GM21576 (cell line): ENCODE measurements around the gene MYOD1.

Experiments used
- ATAC-seq: cut with Tn5 transposase; IDR thresholded peaks from one replicate; pipeline ENCODE4 v1.9.1; 2021; ENCODE audit warnings: mild to moderate bottlenecking, moderate library complexity; ENCODE audit not compliant: unreplicated experiment

Gene MYOD1

DNA sequence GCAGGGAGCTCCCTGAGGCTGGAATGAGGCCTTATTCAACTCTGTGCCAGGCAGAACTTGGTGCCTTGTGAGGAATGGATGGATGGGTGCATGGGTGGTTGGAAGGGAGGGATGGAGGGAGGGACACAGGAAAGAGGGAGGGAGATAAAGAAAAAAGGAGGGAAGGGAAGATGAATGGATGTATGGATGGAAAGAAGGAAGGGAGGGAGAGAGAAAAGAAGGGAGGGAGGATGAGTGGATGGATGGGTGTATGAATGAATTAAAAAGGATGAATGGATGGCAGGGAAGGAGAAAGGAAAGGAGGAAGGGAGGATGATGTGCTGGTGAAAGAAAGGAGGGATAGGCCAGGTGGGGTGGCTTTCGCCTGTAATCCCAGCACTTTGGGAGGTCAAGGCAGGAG is 49.8 kb downstream of the MYOD1 start:
- no peak for ATAC-seq

DNA sequence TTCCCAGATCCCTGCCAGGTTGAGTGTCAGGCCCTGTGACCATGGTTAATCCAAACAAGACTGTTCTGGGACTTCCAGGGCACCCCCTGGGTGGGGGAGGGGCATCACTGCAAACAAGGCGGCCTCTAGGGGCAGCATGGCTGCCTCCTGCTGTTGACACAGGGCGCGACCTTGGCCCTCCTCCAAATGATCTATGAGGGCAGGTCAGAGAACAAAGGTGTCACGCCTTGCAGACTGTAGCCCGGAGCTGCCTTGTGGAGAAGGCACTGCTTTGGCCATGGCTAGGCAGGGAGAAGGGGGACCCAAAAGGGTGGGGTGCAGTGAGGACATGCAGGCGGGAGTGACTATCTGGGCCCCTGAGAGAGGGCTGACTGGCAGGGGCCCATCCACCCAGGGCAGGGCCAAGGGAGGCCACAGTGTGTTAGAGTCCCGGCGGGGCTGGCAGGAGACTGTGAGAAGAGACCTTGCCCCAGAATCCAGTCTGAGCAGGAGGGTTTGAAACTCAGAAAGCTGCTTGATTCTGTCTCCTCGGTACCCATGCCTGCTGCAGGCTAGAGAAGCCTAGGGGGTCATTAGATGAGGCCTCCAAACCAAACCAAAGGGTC is 50.8 kb downstream of the MYOD1 start:
- ATAC-seq: no peak

DNA sequence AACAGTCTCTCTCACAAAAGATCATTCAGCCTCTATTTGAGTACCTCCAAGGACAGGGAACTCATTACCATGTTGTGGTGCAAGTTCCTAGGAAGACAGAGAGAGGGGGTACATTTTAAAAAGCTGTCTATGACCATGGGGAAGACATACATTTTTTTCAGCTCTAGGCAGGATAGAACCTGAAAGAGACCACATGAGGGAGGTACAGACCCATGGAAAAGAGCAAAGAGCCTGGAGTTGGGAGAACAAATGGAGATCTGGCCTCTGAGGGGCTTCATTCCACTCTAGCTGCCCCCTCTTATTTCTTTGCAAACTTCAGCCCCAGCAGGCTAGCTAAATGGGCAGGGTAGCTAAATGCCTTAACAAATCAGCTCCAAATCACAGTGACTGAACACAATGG is 51.5 kb downstream of the MYOD1 start:
- no peak for ATAC-seq

DNA sequence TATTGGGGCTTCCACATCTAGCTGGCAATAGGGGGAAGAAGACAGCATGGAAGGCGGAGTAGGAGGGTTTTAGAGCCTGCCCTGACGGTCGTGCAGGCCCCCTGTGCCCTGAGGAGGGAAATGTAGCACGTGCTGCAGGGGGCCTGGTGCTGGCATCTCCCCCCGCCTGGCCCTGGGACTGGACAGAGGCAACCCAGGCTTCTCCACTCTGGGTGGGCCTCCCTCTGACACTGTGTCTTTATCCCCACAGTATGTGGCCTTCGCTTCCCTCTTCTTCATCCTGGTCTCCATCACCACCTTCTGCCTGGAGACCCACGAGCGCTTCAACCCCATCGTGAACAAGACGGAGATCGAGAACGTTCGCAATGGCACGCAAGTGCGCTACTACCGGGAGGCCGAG is 52.0 kb downstream of the MYOD1 start:
- no peak for ATAC-seq
